ENCODE measurements around the gene CASK. TPM values are rescaled to one million over a fixed set of nuclear protein-coding genes. Genes with fewer than 3 reads are reported as not detected.
"Not testable (repeated sequence)": the region's sequence is repeated elsewhere in the genome, so short reads cannot be mapped to it uniquely, and the experiment has no call there.

The CASK gene
- total and polyA plus RNA-seq, 2 experiments from 2014 or later = 82.9 to 95.7 TPM

- Histone ChIP-seq H2AFZ (no peak overlapping the region), H3K9me2 (replicated peaks; ENCODE audit: insufficient read depth) (no peaks in the 10 kb centered on the region), H4K20me1 (ENCODE audit: insufficient read depth, poor library complexity, severe bottlenecking) (no peaks in the 10 kb centered on the region), H3K27ac (no peak overlapping the region), H3K4me3 (no peak overlapping the region), H3K36me3 (replicated peaks; ENCODE audit: insufficient read depth, low read depth) (no peaks in the 10 kb centered on the region), H3K79me2 (no peaks in the 10 kb centered on the region), H3K4me1 (ENCODE audit: insufficient read depth) (no peaks in the 10 kb centered on the region), H3K4me2 (no peak overlapping the region), H3K9me3 (ENCODE audit: low read depth) (no peaks in the 10 kb centered on the region), H3K27me3 (no peaks in the 10 kb centered on the region)
- TF ChIP-seq EZH2phosphoT487 (IDR thresholded peaks at IDR 0.05; ENCODE audit: low read depth, severe bottlenecking, unreplicated experiment) = no peak
- no peak for TF ChIP-seq EZH2 (IDR thresholded peaks at IDR 0.05; ENCODE audit: borderline replicate concordance)
- TF ChIP-seq CTCF (IDR thresholded peaks at IDR 0.05; ENCODE audit: poor library complexity) = no peak
- DNase-seq (ENCODE audit: low spot score) = no peak
These were observed 307.1 kb downstream of the CASK start for GRCh38 chrX:41616255-41616654.

- Histone ChIP-seq H3K9me2 (replicated peaks; ENCODE audit: insufficient read depth) (no peaks in the 10 kb centered on the region), H4K20me1 (ENCODE audit: insufficient read depth, poor library complexity, severe bottlenecking) (no peaks in the 10 kb centered on the region), H3K9me3 (ENCODE audit: low read depth) (no peaks in the 10 kb centered on the region), H3K4me2 (no peak overlapping the region), H3K79me2 (no peaks in the 10 kb centered on the region), H3K36me3 (replicated peaks; ENCODE audit: insufficient read depth, low read depth) (no peaks in the 10 kb centered on the region), H3K27me3 (no peaks in the 10 kb centered on the region), H3K27ac (no peak overlapping the region), H2AFZ (no peak overlapping the region), H3K4me3 (no peak overlapping the region), H3K4me1 (ENCODE audit: insufficient read depth) (no peaks in the 10 kb centered on the region)
- WGBS (ENCODE audit: low lambda C conversion rate, missing lambda C conversion rate) = 80% methylated on average over 1 of the region's 1 CpG
- no peak for TF ChIP-seq EZH2phosphoT487 (IDR thresholded peaks at IDR 0.05; ENCODE audit: low read depth, severe bottlenecking, unreplicated experiment)
- TF ChIP-seq CTCF (IDR thresholded peaks at IDR 0.05; ENCODE audit: poor library complexity) = no peak
- TF ChIP-seq EZH2 (IDR thresholded peaks at IDR 0.05; ENCODE audit: borderline replicate concordance) = no peak
- DNase-seq (ENCODE audit: low spot score) = no peak
These were observed 315.1 kb downstream of the CASK start for GRCh38 chrX:41608244-41608643.

GRCh38 chrX:41607264-41607832 lies 316.0 kb downstream of the CASK start:
- H3K27me3 ChIP-seq = no peaks in the 10 kb centered on the region
- no peaks in the 10 kb centered on the region for H3K9me2 ChIP-seq (replicated peaks; ENCODE audit: insufficient read depth)
- H3K27ac ChIP-seq = no peak overlapping the region
- H2AFZ ChIP-seq = no peak overlapping the region
- no peaks in the 10 kb centered on the region for H3K4me1 ChIP-seq (ENCODE audit: insufficient read depth)
- H3K79me2 ChIP-seq = no peaks in the 10 kb centered on the region
- H3K36me3 ChIP-seq (replicated peaks; ENCODE audit: insufficient read depth, low read depth) = no peaks in the 10 kb centered on the region
- TF ChIP-seq EZH2phosphoT487 (IDR thresholded peaks at IDR 0.05; ENCODE audit: low read depth, severe bottlenecking, unreplicated experiment) = no peak
- TF ChIP-seq CTCF (IDR thresholded peaks at IDR 0.05; ENCODE audit: poor library complexity) = no peak
- no peak for TF ChIP-seq EZH2 (IDR thresholded peaks at IDR 0.05; ENCODE audit: borderline replicate concordance)
- DNase-seq (ENCODE audit: low spot score) = no peak
- H3K9me3 ChIP-seq (ENCODE audit: low read depth) = no peaks in the 10 kb centered on the region
- no peaks in the 10 kb centered on the region for H4K20me1 ChIP-seq (ENCODE audit: insufficient read depth, poor library complexity, severe bottlenecking)
- H3K4me2 ChIP-seq = no peak overlapping the region
- H3K4me3 ChIP-seq = no peak overlapping the region
- 50% methylated on average over 2 of the region's 2 CpGs for WGBS (ENCODE audit: low lambda C conversion rate, missing lambda C conversion rate)

GRCh38 chrX:41606057-41606456 lies 317.3 kb downstream of the CASK start:
- H3K79me2 ChIP-seq; H3K9me3 ChIP-seq (ENCODE audit: low read depth); H3K4me1 ChIP-seq (ENCODE audit: insufficient read depth); H3K4me2 ChIP-seq; H3K27ac ChIP-seq; H2AFZ ChIP-seq; H3K36me3 ChIP-seq (replicated peaks; ENCODE audit: insufficient read depth, low read depth); H4K20me1 ChIP-seq (ENCODE audit: insufficient read depth, poor library complexity, severe bottlenecking); DNase-seq (ENCODE audit: low spot score); H3K27me3 ChIP-seq; H3K9me2 ChIP-seq (replicated peaks; ENCODE audit: insufficient read depth); H3K4me3 ChIP-seq: not testable (repeated sequence)
- WGBS (ENCODE audit: low lambda C conversion rate, missing lambda C conversion rate) = 93% methylated on average over 4 of the region's 4 CpGs
